Erythroblast (primary cell): ENCODE results near the gene MAST3.

Experiments used
- GATA1 ChIP-seq: IDR thresholded peaks from 2 replicates; pipeline ENCODE4 v1.6.1; 2011; ENCODE audit warnings: low read depth, mild to moderate bottlenecking, control low read depth, low read length, moderate library complexity
- POLR2A ChIP-seq: IDR thresholded peaks from 2 replicates; pipeline ENCODE4 v1.6.1; 2011; ENCODE audit warnings: mild to moderate bottlenecking, low read length

DNA sequence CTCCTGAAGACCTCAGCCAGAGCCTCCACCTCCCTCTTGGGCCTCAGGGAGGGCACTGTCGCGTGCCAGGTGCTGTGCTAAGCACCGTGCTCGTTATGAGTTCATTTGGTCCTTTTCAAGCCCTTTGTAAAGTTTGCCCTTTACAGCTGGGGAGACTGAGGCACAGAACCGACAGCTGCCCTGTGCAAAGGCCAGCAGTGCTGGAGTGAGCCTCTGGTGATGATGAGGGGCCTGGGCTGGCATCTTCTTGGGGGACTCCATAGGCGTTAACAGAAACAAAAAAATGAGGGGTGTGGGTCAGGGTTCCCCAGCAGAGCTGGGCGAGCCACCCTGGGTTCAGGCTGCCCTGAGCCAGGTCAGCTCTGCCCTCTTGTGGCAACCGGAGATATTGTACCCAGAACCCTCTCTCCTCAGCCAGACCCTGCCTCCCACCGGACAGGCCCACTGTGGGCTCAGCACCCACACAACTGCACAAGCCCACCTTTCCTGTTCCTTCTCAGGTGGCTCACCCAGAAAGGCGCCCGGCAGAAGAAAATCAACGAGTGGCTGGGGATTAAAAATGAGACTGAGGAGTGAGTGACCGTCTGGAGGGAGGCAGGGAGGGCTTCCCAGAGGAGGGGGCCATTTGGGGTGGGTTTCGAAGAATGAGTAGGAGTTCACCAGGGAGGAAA lies 70.5 kb downstream of the MAST3 start:
- TF ChIP-seq POLR2A = no peak
- no peak for TF ChIP-seq GATA1
